Smooth muscle cell (in vitro differentiated cells): Measurements from ENCODE around the gene MAPK12. TPM values are rescaled to one million over a fixed set of nuclear protein-coding genes. Genes with fewer than 3 reads are reported as not detected.

ENCODE experiments used
- DNase-seq: peaks from one replicate; lab custom pipeline; 2025; ENCODE audit not compliant: unreplicated experiment; lab: John Stamatoyannopoulos, UW
- H2AFZ ChIP-seq: fragments of 200-600 bp; sonication (generic); 2 replicates; pipeline ENCODE4 v1.6.0; 2016; ENCODE audit warnings: antibody characterized with exemption, low read depth, mild to moderate bottlenecking
- H3F3A ChIP-seq: fragments of 200-600 bp; sonication (generic); 2 replicates; pipeline ENCODE4 v1.6.0; 2017; ENCODE audit warnings: antibody characterized with exemption, low read depth
- H3K27ac ChIP-seq: fragments of 200-600 bp; sonication (generic); 2 replicates; pipeline ENCODE4 v1.5.1; 2016; ENCODE audit warnings: low read depth, mild to moderate bottlenecking
- H3K27me3 ChIP-seq: fragments of 200-600 bp; sonication (generic); 2 replicates; pipeline ENCODE4 v1.6.1; 2016; ENCODE audit warnings: low read depth, mild to moderate bottlenecking
- H3K36me3 ChIP-seq: fragments of 200-600 bp; sonication (generic); 2 replicates; pipeline ENCODE4 v1.5.1; 2016; ENCODE audit warnings: low read depth
- H3K4me1 ChIP-seq: fragments of 200-600 bp; sonication (generic); 2 replicates; pipeline ENCODE4 v1.5.1; 2016; ENCODE audit warnings: low read depth
- H3K4me2 ChIP-seq: fragments of 200-600 bp; sonication (generic); 2 replicates; pipeline ENCODE4 v1.6.0; 2016; ENCODE audit warnings: mild to moderate bottlenecking
- H3K4me3 ChIP-seq: fragments of 200-600 bp; sonication (generic); 2 replicates; pipeline ENCODE4 v1.5.1; 2016; ENCODE audit warnings: mild to moderate bottlenecking
- H3K79me2 ChIP-seq: fragments of 200-600 bp; sonication (generic); 2 replicates; pipeline ENCODE4 v1.6.0; 2016; ENCODE audit warnings: low read depth, mild to moderate bottlenecking
- H3K9ac ChIP-seq: fragments of 200-600 bp; sonication (generic); 2 replicates; pipeline ENCODE4 v1.6.0; 2016; ENCODE audit warnings: low read depth
- H3K9me3 ChIP-seq: fragments of 200-600 bp; sonication (generic); replicated peaks from 2 replicates; pipeline ENCODE4 v1.5.1; 2016; ENCODE audit warnings: low read depth
- H4K20me1 ChIP-seq: fragments of 200-600 bp; sonication (generic); 2 replicates; pipeline ENCODE4 v1.6.0; 2016; ENCODE audit warnings: low read depth
- CTCF ChIP-seq: fragments of 200-600 bp; sonication (generic); IDR thresholded peaks from 2 replicates; pipeline ENCODE4 v1.5.1; 2017; ENCODE audit warnings: borderline replicate concordance, mild to moderate bottlenecking, antibody characterized with exemption; ENCODE audit not compliant: insufficient read depth, poor library complexity, severe bottlenecking
- WGBS: methylation state at CpG from one replicate; pipeline ENCODE4 v1.1.7; 2016; ENCODE audit warnings: low lambda C conversion rate; 5-methylcytosine and 5-hydroxymethylcytosine counted together
- polyA plus RNA-seq: library from polyadenylated mRNA; unstranded; fragments of >200 nt; fragmentation: Nextera tagmentation; extraction: Ambion mirVana; gene quantifications from 2 replicates; pipeline ENCODE4 v1.2.1, GENCODE V29; 2016
- total RNA-seq: library from RNA; depleted of rRNA; stranded (reverse); fragments of >200 nt; gene quantifications from 2 replicates; pipeline ENCODE4 v1.2.3, GENCODE V29; 2014

The MAPK12 gene
- total and polyA plus RNA-seq, 2 experiments from 2014 or later: 14.9 to 26.2 TPM

- Histone ChIP-seq H4K20me1 (peaks cover 95% of the 10 kb centered on the region), H3K9ac (no peak overlapping the region), H3K4me2 (no peak overlapping the region), H3K4me1 (no peaks in the 10 kb centered on the region), H3K36me3 (no peaks in the 10 kb centered on the region), H3K9me3 (no peaks in the 10 kb centered on the region), H3K79me2 (peaks cover 5% of the 10 kb centered on the region), H2AFZ (no peak overlapping the region), H3K4me3 (no peak overlapping the region), H3K27ac (no peak overlapping the region), H3K27me3 (no peaks in the 10 kb centered on the region), H3F3A (peaks cover 4% of the 10 kb centered on the region)
- no peak for TF ChIP-seq CTCF
- WGBS: 98% methylated on average over 38 of the region's 38 CpGs
- no peak for DNase-seq
Observed at GRCh38 chr22:50280022-50280707, 18.7 kb upstream of the MAPK12 start.

- WGBS: 94% methylated on average over 24 of the region's 30 CpGs
- no peaks in the 10 kb centered on the region for H3K36me3 ChIP-seq
Observed at GRCh38 chr22:50278956-50279619, 17.6 kb upstream of the MAPK12 start.

GRCh38 chr22:50278461-50278860 is 17.0 kb upstream of the MAPK12 start:
- Histone ChIP-seq H2AFZ (no peak overlapping the region), H3K4me1 (no peaks in the 10 kb centered on the region), H3K79me2 (peaks cover 5% of the 10 kb centered on the region), H3K9me3 (no peaks in the 10 kb centered on the region), H3K27me3 (no peaks in the 10 kb centered on the region), H4K20me1 (peaks cover 93% of the 10 kb centered on the region), H3K9ac (no peak overlapping the region), H3K27ac (no peak overlapping the region), H3K4me3 (no peak overlapping the region), H3F3A (peaks cover 14% of the 10 kb centered on the region), H3K4me2 (no peak overlapping the region), H3K36me3 (no peaks in the 10 kb centered on the region)
- no peak for DNase-seq
- TF ChIP-seq CTCF: no peak
- 95% methylated on average over 16 of the region's 21 CpGs for WGBS

More at GRCh38 chr22:50278956-50279619, 17.6 kb upstream of the MAPK12 start:
- Histone ChIP-seq H3K27ac (no peak overlapping the region), H2AFZ (no peak overlapping the region), H3K79me2 (peaks cover 5% of the 10 kb centered on the region), H3F3A (peaks cover 9% of the 10 kb centered on the region), H3K9me3 (no peaks in the 10 kb centered on the region), H3K9ac (no peak overlapping the region), H3K4me1 (no peaks in the 10 kb centered on the region), H4K20me1 (peaks cover 92% of the 10 kb centered on the region), H3K4me2 (no peak overlapping the region), H3K27me3 (no peaks in the 10 kb centered on the region), H3K4me3 (no peak overlapping the region)
- no peak for TF ChIP-seq CTCF
- no peak for DNase-seq
